CD4-positive, alpha-beta T cell treated with Interleukin-4 for 1 hour (primary cell): Measurements from ENCODE around the gene RSAD1.

ENCODE experiments used
- DNase-seq, 2 donors: peaks; one replicate each; pipeline ENCODE4 v3.0.0-alpha.2; 2020 to 2022

The RSAD1 gene

DNA sequence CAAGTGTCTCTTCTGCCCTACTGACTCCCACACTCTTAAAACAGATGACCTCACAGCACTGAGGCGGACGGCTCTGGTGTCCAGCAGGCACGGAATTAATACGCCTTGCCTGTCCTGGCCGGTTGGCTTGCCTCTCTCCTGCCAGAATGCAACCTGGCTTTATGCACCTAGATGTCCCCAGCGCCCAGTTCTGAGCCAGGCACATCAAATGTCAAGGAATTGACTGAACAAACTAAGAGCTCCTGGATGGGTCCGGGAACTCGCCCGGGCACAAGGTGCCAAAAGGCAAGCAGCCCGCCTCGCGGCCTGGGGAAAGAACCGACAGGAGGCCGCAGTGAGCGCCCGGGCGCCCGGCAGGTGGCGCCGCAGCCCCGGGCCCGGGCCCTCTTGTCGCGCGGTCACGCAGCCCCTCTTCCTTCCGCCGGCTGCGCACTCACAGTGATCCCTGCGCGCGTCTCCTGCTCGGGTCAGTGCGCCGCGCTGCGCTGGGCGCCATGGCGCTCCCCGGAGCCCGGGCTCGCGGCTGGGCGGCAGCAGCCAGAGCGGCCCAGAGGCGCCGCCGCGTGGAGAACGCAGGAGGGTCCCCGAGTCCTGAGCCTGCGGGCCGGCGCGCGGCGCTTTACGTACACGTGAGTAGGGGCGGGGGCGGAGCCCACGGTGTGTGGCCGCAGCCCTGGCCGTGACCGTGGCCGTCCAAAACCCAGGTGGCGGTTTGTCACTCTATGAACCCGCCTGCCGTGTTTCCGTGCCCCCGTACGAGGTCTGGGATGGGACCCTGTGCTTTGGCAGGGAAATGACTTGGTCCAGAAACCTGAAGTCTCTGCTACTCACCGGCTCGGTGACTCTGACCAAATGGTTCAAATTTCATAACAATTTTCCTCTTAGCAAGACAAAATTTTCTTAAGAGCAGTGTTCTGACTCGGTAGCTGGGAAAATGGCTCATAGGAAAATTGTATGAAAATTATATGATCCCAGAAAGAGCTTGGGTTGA is at the start of gene RSAD1:
Gene RSAD1 (plus strand): TSS at position 470 of the 991 bp plus-strand sequence. CDS start 25 bp downstream, at position 495.
- peak; percentile 88 to 91 for DNase-seq

DNA sequence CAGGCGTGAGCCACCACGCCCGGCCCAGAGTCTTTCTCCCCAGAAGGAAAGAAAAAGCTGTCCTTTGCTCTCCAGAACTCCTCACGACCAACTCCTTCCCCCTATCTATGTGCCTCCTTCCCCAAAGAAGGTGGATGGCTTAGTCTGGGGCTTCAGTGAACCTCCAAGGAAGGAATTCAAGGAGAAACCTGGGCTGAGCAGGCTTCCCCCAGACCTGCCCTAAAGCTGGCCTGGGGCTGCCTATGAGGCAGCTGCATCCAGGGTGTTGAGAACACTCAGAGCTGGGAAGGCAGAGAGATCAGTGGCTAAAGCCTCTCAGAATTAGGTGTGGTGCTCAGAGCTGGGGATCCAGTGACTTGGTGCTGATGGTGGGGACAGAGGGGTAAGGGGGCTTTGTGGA is 48.9 kb upstream of the RSAD1 start:
- no peak for DNase-seq

DNA sequence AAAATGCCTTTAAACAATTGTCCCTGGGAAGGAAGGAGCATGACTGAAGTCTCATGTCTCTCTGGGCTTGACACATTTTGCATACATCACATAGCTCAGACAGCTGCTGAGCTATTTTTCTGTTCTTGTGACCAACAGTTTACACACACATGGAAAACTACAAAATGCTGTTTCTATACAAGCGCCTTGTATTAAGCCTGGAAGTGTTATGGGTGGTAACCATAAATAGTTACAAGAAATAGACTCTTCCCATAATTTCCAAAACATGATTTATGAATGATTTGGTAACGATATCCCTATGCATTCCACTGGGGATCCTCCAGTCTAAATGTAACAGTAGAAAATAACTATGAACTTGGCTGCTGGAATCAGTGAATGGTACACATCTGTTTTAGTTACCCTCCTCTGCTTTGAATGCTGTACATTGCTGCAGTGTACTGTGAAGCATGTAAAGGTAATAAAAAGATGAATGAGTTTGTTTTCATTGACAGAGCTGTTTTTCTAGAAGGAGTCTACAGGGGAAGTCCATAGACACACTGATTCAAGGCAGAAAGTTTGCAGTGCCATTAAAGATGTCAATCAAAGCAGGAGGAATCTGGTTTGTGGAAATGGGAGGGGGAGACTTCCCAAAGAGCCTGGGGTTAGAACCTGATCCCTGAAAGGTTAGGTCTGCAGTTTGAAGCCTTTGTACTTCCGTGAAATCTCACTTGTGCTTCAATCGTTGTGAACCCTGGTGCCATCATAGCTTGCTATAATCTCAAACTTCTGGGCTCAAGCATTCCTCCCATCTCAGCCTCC is 47.6 kb upstream of the RSAD1 start:
- DNase-seq = no peak

DNA sequence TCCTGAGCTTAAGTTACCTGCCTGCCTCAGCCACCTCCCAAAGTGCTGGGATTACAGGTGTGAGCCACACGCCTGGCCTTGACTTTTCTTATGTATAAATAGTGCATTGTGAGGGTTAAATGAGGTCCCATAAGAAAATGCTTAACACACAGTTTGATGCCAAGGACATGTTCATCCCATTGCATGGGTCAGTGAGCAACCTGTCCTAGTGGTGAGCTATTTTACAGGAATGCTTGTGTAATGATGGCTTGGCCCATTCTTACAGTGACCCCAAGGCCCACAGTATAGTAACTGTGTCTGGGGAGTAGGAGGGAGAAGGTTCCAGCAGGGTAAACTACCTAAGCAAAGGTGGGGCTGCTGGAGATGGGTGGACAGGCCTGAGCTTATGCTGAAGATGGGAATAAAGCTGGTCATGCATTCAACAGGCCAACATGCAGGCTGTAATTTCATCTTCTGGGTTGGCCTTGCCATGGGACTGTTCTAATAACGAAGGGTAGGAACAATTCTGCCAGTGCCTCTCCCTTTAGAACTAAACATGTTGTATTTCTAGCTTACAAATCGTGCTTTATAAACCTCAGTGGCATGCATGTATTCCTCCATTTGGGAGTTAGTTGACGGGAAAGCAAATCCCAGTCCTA is 46.4 kb upstream of the RSAD1 start:
- no peak for DNase-seq

DNA sequence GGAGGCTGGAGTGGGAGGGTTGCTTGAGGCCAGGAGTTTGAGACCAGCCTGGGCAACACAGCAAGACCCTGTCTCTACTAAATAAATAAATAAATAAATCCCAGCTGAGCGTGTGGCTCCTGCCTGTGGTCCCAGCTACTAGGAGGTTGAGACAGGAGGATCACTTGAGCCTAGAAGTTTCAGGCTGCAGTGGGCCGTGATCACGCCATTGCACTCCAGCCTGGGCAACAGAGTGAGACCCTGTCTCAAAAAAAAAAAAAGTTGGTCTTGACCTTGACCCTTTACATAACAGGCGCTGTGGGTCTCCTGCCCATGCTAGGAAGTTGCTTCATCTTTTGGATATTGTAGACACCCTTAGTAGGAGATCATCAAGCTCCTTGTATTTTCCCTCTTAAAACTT is 41.3 kb upstream of the RSAD1 start:
- DNase-seq = no peak

DNA sequence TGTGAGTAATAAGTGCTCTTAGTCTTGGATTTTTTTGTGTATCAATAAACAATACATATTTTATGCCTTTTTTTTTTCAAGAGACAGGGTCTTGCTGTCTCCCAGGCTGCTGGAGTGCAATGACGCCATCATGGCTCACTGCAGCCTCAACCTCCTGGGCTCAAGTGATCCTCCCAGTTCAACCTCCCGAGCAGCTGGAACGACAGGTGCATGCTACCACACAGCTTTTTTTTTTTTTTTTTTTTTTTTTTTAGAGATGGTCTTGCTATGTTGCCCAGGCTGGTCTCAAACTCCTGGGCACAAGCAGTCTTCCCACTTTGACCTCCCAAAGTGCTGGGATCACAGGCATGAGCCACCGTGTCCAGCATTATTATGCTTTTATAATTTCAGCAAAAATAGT is 39.7 kb upstream of the RSAD1 start:
- no peak for DNase-seq

DNA sequence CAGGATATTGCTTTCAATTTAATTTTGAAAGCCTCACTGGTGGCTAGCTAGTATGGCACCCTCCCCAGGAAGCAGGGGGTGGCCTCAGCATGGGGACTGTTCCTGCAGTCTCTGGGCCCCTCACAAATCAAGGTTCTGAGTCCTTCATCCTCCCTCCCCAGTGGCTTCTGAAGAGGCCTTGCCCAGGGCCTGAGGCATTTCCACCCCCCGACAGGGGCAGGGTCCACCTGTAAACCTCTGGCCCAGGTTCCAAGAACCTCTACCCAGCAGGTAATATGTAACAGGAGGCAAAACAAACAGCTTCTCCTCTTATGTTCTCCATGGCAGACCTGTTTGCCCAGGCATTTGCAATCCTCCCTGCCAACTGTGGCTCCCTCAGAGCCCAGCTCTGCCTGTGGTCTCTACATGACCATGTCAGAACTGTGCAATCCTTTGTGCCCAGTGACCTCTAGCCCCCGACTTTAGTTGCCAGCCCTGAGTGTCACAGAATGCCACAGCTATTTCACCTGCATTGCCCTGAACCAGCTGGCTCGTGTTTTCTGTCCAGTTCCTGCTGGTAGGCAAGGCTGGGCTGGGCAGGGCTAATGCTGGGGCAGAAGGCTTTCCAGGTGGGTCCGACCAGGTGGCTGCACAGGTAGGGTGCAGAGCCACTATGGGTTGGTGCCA is 38.4 kb upstream of the RSAD1 start:
- DNase-seq = no peak

DNA sequence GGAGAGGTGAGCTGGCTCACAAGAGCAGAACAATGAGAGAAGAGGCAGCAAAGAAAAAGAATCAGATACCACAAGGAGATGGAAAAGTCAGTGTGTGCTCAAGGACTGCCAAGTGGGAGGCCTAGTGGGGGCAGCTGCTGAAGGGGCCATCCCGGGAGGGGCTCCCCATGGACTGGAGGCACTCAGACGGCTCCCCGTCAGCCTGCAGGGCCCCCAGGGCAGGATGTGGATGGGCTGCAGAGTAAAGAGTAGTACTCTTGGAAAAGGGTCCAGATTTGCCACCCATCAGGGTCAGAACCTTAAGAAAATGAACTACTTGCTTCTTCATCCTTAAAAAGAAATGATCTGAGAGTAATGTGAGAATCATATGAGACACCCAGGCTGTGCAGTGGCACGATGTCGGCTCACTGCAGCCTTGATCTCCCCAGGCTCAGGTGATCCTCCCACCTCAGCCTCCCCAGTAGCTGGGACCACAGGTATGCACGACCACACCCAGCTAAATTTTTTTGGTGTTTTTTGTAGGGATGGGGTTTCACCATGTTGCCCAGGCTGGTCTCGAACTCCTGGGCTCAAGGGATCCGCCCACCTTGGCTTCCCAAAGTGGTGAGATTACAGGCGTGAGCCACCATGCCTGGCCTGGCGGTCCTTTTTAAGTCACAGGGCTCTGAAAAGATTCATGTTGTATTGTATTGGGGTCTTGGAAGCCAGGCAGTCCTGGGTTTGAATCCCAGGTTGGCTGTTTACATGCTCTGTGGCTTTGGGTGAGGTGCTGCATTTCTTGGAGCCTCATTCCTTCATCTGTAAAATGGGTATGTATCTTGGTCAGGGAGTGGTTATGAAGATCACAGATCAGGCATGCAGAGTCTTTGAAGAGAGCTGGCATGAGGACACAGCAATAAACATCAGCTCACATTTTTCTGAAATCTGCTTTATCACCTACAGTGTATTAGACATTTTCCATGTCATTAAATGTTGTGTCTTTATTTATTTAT is 37.5 kb upstream of the RSAD1 start:
- no peak for DNase-seq

DNA sequence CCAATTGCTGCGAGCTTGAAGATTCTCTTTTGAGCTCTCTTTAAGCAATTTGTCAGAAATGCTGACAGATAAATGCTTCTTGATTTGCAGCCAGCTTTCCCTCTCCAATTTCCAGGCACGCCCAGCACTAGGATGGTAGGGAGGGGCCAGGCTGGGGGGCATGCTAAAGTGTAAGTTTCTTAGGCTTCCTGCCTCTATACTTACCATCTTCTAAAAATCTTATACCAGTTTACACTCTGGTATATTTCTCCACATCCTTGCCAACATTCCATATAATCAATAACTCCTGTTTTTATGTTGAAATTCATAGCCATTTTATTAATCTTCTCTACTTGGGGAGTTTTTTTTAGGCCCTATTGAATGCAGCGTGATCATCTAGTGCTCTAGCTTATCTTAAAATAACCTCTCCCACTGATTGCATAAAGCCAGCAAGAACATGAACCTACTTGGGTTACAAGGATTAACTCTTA is 35.1 kb upstream of the RSAD1 start:
- no peak for DNase-seq

DNA sequence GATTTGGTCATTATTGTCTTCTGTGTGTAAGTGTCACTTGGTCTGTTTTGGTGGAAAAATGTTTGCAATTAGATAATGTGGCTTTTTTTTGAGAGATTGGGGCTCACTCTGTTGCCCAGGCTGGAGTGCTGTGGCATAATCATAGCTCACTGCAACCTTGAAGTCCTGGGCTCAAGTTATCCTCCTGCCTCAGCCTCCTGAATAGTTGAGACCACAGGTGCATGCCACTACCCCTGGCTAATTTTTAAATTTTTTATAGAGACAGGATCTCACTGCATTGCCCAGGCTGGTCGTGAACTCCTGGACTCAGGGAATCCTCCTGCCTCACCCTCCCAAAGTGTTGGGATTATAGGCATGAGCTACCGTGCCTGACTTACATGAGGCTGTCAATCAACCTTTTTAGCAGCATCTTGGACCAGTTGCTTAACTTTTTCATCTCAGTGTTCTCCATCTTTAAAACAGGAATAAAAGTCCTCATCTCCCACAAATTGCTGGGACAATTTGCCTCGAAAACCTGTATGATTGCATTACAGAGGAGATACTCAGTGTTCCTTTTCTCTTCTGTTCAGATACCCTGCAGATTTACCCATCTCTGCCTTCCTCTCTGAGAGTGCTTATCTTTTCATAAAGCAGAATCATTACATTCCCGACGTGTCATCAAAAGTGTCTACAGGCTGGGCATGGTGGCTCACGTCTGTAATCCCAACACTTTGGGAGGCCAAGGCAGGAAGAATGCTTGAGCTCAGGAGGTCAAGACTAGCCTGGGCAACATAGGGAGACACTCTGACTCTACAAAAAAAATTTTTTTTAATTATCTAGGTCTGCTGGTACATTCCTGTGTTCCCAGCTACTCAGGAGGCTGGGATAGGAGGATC is 33.6 kb upstream of the RSAD1 start:
- no peak for DNase-seq

DNA sequence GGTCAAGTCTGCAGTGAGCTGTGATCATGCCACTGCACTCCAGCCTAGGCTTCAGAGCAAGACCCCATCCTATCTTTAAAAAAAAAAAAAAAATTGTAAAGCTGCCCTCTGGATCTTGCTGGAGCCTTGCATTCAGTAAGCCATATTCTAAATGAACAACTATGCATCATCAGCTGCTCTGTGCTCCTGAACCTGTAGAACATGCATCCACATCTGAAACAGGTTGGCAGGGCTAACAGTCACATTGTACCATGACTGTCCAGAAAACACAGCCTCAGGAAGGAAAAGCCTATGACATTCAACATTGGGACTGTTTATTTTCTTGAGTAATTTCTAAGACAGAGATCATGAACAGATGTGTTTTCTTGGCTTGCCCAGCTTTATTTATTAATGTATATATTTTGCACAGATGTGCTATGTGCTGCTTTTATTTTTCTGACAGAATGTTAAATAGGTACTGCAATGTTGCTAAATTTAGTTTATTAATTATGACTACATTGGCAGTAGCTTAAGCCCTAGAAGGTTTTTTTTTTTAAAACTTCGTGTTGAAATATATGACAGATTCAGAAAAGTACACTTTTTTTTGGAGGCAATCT is 32.8 kb upstream of the RSAD1 start:
- DNase-seq = no peak

DNA sequence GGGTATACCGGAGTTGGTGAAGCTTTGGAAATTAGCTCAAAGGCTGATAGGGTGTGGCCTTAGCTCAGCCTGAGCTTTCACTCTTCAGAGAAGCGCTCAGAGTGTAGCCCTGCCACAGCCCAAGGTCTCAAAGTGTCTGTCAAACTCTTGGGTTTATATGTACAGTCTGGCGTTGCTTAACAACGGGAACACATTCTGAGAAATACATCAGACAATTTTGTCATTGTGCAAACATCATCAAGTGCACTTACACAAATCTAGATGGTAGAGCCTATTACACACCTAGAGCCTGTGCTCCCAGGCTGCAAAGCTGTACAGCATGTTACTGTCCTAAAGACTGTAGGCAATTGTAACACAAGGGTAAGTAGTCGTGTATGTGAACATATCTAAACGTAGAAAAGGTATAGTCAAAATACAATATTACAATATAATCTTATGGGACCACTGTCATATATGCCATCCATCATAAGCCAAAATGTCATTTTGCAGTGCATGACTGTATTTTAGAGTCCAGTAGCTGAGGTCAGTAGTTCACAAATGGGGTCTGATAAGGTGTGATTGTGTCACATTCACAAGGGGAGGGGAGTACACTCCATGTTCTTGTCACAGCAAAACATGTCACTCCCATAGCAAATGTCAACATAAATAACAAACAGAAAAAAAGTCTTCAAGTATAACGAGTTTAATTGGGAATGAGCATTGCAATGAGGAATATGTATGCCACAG is 30.6 kb upstream of the RSAD1 start:
- DNase-seq = no peak

DNA sequence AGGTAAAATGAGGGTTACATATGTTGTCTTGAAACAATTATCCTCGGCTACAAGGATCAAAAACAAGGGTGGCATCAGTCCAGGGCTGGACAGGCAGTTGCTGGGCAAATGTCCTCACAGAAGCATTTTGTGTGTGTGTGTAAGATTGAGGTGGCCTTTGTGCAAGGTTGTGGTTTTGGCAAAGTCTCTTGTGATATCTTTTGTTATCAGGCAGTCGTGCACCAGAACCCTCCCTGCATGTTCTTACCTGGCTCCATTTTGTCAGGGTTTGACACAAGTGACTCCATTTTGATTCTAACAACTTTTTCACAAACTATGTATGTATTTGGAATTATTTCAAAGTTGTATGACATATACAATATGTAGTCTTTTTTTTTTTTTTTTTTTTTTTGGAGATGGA is 30.0 kb upstream of the RSAD1 start:
- no peak for DNase-seq

DNA sequence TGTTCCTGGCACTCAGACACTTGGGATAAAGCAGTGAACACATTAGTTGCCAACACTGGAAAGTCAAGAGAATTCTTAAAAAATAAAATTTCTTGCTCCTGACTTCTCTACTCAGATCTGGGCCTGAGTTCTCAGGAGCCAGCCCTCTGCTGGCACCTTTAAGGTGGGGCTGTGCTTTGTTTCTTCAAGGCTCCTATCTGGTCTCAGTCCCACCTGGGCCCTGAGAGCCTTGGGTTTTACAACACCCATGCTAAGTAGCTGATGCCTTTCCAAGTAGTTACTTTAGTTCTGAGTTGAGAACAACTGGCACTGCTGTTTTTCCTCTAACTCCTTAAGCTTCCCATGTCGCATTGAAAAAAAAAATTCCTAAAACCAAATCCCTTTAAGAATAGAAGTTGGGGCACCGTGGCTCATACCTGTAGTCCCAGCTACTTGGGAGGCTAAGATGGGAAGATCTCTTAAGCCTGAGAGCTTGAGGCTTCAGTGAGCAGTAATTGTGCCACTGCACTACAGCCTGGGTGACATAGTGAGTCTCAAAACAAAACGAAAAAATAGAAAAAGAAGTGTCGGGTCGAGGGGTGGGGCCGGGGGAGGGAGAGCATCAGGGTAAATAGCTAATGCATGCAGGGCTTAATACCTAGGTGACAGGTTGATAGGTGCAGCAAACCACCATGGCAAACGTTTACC is 26.6 kb upstream of the RSAD1 start:
- no peak for DNase-seq

DNA sequence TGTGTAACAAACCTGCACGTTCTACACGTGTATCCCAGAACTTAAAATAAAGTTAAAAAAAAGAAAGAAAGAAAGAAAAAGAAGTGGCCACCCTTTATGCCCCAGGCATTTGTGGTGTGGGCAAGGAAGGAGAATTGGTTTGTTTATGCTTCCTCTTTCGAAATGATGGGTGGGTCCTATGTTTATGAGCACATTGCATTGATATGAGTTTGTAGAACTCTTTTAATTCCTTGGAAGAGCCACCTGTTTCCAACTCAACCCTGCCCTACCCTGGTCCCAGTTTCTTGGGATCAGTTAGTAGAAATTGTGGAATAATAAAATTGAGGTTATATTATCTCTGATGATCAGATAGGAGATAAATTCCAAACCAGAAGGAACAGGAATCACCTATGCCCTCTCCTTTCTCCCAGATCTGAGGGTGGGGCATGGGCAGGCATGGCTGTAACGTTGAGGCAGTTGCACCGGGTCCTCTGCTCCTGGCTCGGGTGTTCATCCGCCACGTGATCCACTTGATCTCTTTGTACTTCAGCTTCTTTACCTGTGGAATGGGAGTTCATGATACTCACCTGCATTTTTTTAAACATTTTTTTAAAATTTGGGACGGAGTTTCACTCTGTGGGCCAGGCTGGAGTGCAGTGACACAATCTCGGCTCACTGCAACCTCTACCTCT is 25.9 kb upstream of the RSAD1 start:
- no peak for DNase-seq

DNA sequence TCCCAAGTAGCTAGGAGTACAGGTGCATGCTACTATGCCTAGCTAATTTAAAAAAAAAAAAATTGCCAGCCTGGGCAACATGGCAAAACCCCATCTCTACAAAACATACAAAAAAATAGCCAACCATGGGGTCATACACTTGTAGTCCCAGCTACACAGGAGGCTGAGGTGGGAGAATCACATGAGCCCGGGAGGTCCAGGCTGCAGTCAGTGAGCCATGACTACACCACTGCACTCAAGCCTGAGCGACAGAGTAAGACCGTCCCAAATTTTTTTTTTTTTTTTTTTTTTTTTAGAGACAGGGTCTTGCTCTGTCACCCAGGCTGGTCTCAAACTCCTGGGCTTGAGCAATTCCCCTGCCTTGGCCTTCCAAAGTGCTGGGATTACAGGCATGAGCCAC is 24.8 kb upstream of the RSAD1 start:
- no peak for DNase-seq

DNA sequence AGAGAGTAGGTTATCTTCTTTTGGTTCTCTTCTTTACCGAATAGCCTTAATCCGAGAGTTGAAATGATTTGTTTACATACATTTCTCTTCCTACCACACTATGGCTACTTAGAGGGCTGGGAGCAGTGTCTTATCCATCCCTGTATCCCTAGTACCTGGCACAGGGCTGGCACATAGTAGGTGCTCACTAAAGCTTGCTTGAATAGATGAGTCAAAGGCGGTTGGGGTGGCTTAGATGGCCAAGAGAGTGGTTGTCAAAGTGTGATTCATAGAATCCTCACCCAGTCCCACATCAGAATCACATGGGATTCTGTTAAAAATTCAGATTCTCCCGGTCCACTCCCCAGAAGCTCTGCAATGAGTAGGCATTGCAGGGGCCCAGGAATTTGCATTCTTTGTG is 21.0 kb upstream of the RSAD1 start:
- no peak for DNase-seq

DNA sequence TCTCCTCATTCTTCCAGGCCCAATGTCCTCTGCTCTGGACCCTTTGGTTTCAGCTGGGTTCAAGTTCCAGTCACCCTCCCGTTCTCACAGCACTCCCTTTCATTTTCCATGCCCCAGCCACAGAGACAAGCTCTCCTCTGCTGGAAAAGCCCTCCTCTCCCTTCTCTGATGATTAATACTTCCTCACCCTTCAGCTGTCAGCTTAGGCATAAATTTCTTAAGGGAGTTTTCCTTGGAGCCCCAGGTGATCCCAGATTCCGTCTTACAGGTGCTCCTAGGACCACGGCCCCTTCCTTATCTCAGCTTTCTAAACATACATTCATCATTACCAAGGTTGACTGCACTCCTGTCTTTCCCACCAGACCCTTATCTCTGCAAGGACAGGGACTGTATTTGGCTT is 20.4 kb upstream of the RSAD1 start:
- no peak for DNase-seq
